ENCODE measurements around the gene P3H2.

GRCh38 chr3:190018460-190018859 is 102.2 kb downstream of the P3H2 start:
- TF ChIP-seq TAF1 (IDR thresholded peaks at IDR 0.05; ENCODE audit: borderline replicate concordance, insufficient read depth, low read length) (no peak), POLR2AphosphoS5 (IDR thresholded peaks at IDR 0.05; ENCODE audit: low read depth, low read length) (no peak)

Data from PFSK-1 (cell line).